ENCODE data around the gene CECR2. TPM values are rescaled to one million over a fixed set of nuclear protein-coding genes. Genes with fewer than 3 reads are reported as not detected.

Gene CECR2
- total and polyA plus RNA-seq, 4 experiments from 2014 or later = not detected

- no peak overlapping the region for H3K4me3 Mint-ChIP-seq
- Histone ChIP-seq H3K4me1 (ENCODE audit: insufficient read depth, low read length) (no peaks in the 10 kb centered on the region), H3K36me3 (ENCODE audit: insufficient read depth, low read length) (no peaks in the 10 kb centered on the region), H3K27me3 (ENCODE audit: insufficient read depth, low read length) (no peaks in the 10 kb centered on the region), H3K27ac (ENCODE audit: low read depth, low read length) (no peak overlapping the region), H3K4me3 (ENCODE audit: low read length in 2 of 2) (no peak overlapping the region), H3K9me3 (ENCODE audit: control insufficient read depth in 1 of 2, low read length in 2 of 2) (no peaks in the 10 kb centered on the region)
- DNase-seq = no peak
- peaks cover 3 to 7% of the 10 kb centered on the region in 2 donors for H3K27me3 Mint-ChIP-seq
- no peaks in the 10 kb centered on the region for H3K9me3 Mint-ChIP-seq
- POLR2A ChIA-PET (ENCODE audit: partially characterized antibody) = no interaction called here
- H3K36me3 Mint-ChIP-seq = no peaks in the 10 kb centered on the region
- H3K4me1 Mint-ChIP-seq = peaks cover 0 to 11% (median 4%) of the 10 kb centered on the region in 4 donors
- intact Hi-C loops (cut with micrococcal nuclease) = no loop called here
- H3K27ac Mint-ChIP-seq = no peak overlapping the region
- CTCF ChIA-PET (ENCODE audit: partially characterized antibody) = no interaction called here
Measured at GRCh38 chr22:17348464-17349103, 20.7 kb upstream of the CECR2 start.

GRCh38 chr22:17349172-17349571 lies 20.1 kb upstream of the CECR2 start:
- peaks cover 3 to 7% of the 10 kb centered on the region in 2 donors for H3K27me3 Mint-ChIP-seq
- Histone ChIP-seq H3K4me3 (ENCODE audit: low read length in 2 of 2) (no peak overlapping the region), H3K4me1 (ENCODE audit: insufficient read depth, low read length) (no peaks in the 10 kb centered on the region), H3K27ac (ENCODE audit: low read depth, low read length) (no peak overlapping the region), H3K36me3 (ENCODE audit: insufficient read depth, low read length) (no peaks in the 10 kb centered on the region), H3K9me3 (ENCODE audit: control insufficient read depth in 1 of 2, low read length in 2 of 2) (no peaks in the 10 kb centered on the region), H3K27me3 (ENCODE audit: insufficient read depth, low read length) (no peaks in the 10 kb centered on the region)
- H3K27ac Mint-ChIP-seq = no peak overlapping the region
- DNase-seq = no peak
- ChIA-PET CTCF (ENCODE audit: partially characterized antibody) (no interaction called here), POLR2A (ENCODE audit: partially characterized antibody) (no interaction called here)
- no peaks in the 10 kb centered on the region for H3K9me3 Mint-ChIP-seq
- intact Hi-C loops (cut with micrococcal nuclease) = no loop called here
- no peaks in the 10 kb centered on the region for H3K36me3 Mint-ChIP-seq
- no peak overlapping the region for H3K4me3 Mint-ChIP-seq
- peaks cover 0 to 11% (median 4%) of the 10 kb centered on the region in 4 donors for H3K4me1 Mint-ChIP-seq

- intact Hi-C loops (cut with micrococcal nuclease) = no loop called here
- H3K27ac Mint-ChIP-seq = no peak overlapping the region
- H3K4me3 Mint-ChIP-seq = no peak overlapping the region
- Histone ChIP-seq H3K4me1 (ENCODE audit: insufficient read depth, low read length) (no peaks in the 10 kb centered on the region), H3K4me3 (ENCODE audit: low read length in 2 of 2) (no peak overlapping the region), H3K27ac (ENCODE audit: low read depth, low read length) (no peak overlapping the region), H3K36me3 (ENCODE audit: insufficient read depth, low read length) (no peaks in the 10 kb centered on the region), H3K9me3 (ENCODE audit: control insufficient read depth in 1 of 2, low read length in 2 of 2) (no peaks in the 10 kb centered on the region), H3K27me3 (ENCODE audit: insufficient read depth, low read length) (no peaks in the 10 kb centered on the region)
- peaks cover 0 to 11% (median 4%) of the 10 kb centered on the region in 4 donors for H3K4me1 Mint-ChIP-seq
- no peaks in the 10 kb centered on the region for H3K36me3 Mint-ChIP-seq
- DNase-seq = no peak
- H3K27me3 Mint-ChIP-seq = peaks cover 3 to 7% of the 10 kb centered on the region in 2 donors
- H3K9me3 Mint-ChIP-seq = no peaks in the 10 kb centered on the region
- ChIA-PET CTCF (ENCODE audit: partially characterized antibody) (no interaction called here), POLR2A (ENCODE audit: partially characterized antibody) (no interaction called here)
Measured at GRCh38 chr22:17350292-17350691, 19.0 kb upstream of the CECR2 start.

- H3K4me1 ChIP-seq (ENCODE audit: insufficient read depth, low read length) = no peaks in the 10 kb centered on the region
- H3K36me3 ChIP-seq (ENCODE audit: insufficient read depth, low read length) = no peaks in the 10 kb centered on the region
- Mint-ChIP-seq H3K36me3 (peaks cover 0 to 3% of the 10 kb centered on the region in 2 donors), H3K4me3 (no peak overlapping the region), H3K9me3 (no peaks in the 10 kb centered on the region), H3K27me3 (peaks cover 4 to 5% of the 10 kb centered on the region in 2 donors), H3K27ac (no peak overlapping the region), H3K4me1 (peaks cover 0 to 11% (median 4%) of the 10 kb centered on the region in 4 donors)
- intact Hi-C loops (cut with micrococcal nuclease) = no loop called here
- no peaks in the 10 kb centered on the region for H3K9me3 ChIP-seq (ENCODE audit: control insufficient read depth in 1 of 2, low read length in 2 of 2)
- no peak overlapping the region for H3K27ac ChIP-seq (ENCODE audit: low read depth, low read length)
- POLR2A ChIA-PET (ENCODE audit: partially characterized antibody) = no interaction called here
- no peak for DNase-seq
- H3K4me3 ChIP-seq (ENCODE audit: low read length in 2 of 2) = no peak overlapping the region
- H3K27me3 ChIP-seq (ENCODE audit: insufficient read depth, low read length) = no peaks in the 10 kb centered on the region
- CTCF ChIA-PET (ENCODE audit: partially characterized antibody) = no interaction called here
Measured at GRCh38 chr22:17352798-17353197, 16.5 kb upstream of the CECR2 start.

GRCh38 chr22:17357688-17358087 lies 11.6 kb upstream of the CECR2 start:
- no peaks in the 10 kb centered on the region for H3K9me3 ChIP-seq (ENCODE audit: control insufficient read depth in 1 of 2, low read length in 2 of 2)
- H3K4me3 Mint-ChIP-seq = no peak overlapping the region
- H3K36me3 Mint-ChIP-seq = peaks cover 0 to 3% of the 10 kb centered on the region in 2 donors
- ChIA-PET POLR2A (ENCODE audit: partially characterized antibody) (no interaction called here), CTCF (ENCODE audit: partially characterized antibody) (interaction anchor here (0.8 kb wide), 1 partner anchor 282 kb away, joined by 3 read pairs; no protein-coding TSS in a partner anchor)
- H3K36me3 ChIP-seq (ENCODE audit: insufficient read depth, low read length) = no peaks in the 10 kb centered on the region
- no peak overlapping the region for H3K27ac ChIP-seq (ENCODE audit: low read depth, low read length)
- peak overlapping the region in 1 of 7 donors; percentile 52 for H3K27ac Mint-ChIP-seq
- no peaks in the 10 kb centered on the region for H3K27me3 ChIP-seq (ENCODE audit: insufficient read depth, low read length)
- H3K4me1 ChIP-seq (ENCODE audit: insufficient read depth, low read length) = no peaks in the 10 kb centered on the region
- H3K4me3 ChIP-seq (ENCODE audit: low read length in 2 of 2) = no peak overlapping the region
- no peak for DNase-seq
- H3K4me1 Mint-ChIP-seq = no peaks in the 10 kb centered on the region
- no peaks in the 10 kb centered on the region for H3K9me3 Mint-ChIP-seq
- intact Hi-C loops (cut with micrococcal nuclease) = no loop called here
- H3K27me3 Mint-ChIP-seq = peaks cover 8 to 9% of the 10 kb centered on the region in 2 donors

GRCh38 chr22:17358415-17358814 lies 10.8 kb upstream of the CECR2 start:
- DNase-seq = no peak
- ChIA-PET CTCF (ENCODE audit: partially characterized antibody) (interaction anchor here (0.8 kb wide), 1 partner anchor 283 kb away, joined by 3 read pairs; no protein-coding TSS in a partner anchor), POLR2A (ENCODE audit: partially characterized antibody) (no interaction called here)
- H3K4me1 Mint-ChIP-seq = no peaks in the 10 kb centered on the region
- no peaks in the 10 kb centered on the region for H3K9me3 ChIP-seq (ENCODE audit: control insufficient read depth in 1 of 2, low read length in 2 of 2)
- H3K27ac ChIP-seq (ENCODE audit: low read depth, low read length) = no peak overlapping the region
- H3K36me3 ChIP-seq (ENCODE audit: insufficient read depth, low read length) = no peaks in the 10 kb centered on the region
- peaks cover 8 to 11% of the 10 kb centered on the region in 2 donors for H3K27me3 Mint-ChIP-seq
- peaks cover 0 to 3% of the 10 kb centered on the region in 2 donors for H3K36me3 Mint-ChIP-seq
- no peaks in the 10 kb centered on the region for H3K4me1 ChIP-seq (ENCODE audit: insufficient read depth, low read length)
- H3K27ac Mint-ChIP-seq = no peak overlapping the region
- no peaks in the 10 kb centered on the region for H3K27me3 ChIP-seq (ENCODE audit: insufficient read depth, low read length)
- no peaks in the 10 kb centered on the region for H3K9me3 Mint-ChIP-seq
- intact Hi-C loops (cut with micrococcal nuclease) = no loop called here
- H3K4me3 ChIP-seq (ENCODE audit: low read length in 2 of 2) = no peak overlapping the region
- H3K4me3 Mint-ChIP-seq = no peak overlapping the region

- H3K27ac Mint-ChIP-seq = no peak overlapping the region
- no peaks in the 10 kb centered on the region for H3K9me3 Mint-ChIP-seq
- Histone ChIP-seq H3K4me3 (ENCODE audit: low read length in 2 of 2) (no peak overlapping the region), H3K36me3 (ENCODE audit: insufficient read depth, low read length) (no peaks in the 10 kb centered on the region), H3K27ac (ENCODE audit: low read depth, low read length) (no peak overlapping the region), H3K27me3 (ENCODE audit: insufficient read depth, low read length) (peaks cover 2% of the 10 kb centered on the region), H3K4me1 (ENCODE audit: insufficient read depth, low read length) (no peaks in the 10 kb centered on the region), H3K9me3 (ENCODE audit: control insufficient read depth in 1 of 2, low read length in 2 of 2) (no peaks in the 10 kb centered on the region)
- H3K4me3 Mint-ChIP-seq = no peak overlapping the region
- peaks cover 0 to 3% of the 10 kb centered on the region in 2 donors for H3K36me3 Mint-ChIP-seq
- CTCF ChIA-PET (ENCODE audit: partially characterized antibody) = interaction anchor here (0.6 kb wide), 1 partner anchor 19 kb away, joined by 3 read pairs; no protein-coding TSS in a partner anchor
- no peaks in the 10 kb centered on the region for H3K4me1 Mint-ChIP-seq
- H3K27me3 Mint-ChIP-seq = peaks cover 10 to 11% of the 10 kb centered on the region in 2 donors
- POLR2A ChIA-PET (ENCODE audit: partially characterized antibody) = no interaction called here
- DNase-seq = no peak
- intact Hi-C loops (cut with micrococcal nuclease) = no loop called here
Measured at GRCh38 chr22:17359501-17359900, 9.8 kb upstream of the CECR2 start.

Data from CD4-positive, alpha-beta memory T cell (primary cell).